ENCODE measurements around the gene ENPP7.

DNA sequence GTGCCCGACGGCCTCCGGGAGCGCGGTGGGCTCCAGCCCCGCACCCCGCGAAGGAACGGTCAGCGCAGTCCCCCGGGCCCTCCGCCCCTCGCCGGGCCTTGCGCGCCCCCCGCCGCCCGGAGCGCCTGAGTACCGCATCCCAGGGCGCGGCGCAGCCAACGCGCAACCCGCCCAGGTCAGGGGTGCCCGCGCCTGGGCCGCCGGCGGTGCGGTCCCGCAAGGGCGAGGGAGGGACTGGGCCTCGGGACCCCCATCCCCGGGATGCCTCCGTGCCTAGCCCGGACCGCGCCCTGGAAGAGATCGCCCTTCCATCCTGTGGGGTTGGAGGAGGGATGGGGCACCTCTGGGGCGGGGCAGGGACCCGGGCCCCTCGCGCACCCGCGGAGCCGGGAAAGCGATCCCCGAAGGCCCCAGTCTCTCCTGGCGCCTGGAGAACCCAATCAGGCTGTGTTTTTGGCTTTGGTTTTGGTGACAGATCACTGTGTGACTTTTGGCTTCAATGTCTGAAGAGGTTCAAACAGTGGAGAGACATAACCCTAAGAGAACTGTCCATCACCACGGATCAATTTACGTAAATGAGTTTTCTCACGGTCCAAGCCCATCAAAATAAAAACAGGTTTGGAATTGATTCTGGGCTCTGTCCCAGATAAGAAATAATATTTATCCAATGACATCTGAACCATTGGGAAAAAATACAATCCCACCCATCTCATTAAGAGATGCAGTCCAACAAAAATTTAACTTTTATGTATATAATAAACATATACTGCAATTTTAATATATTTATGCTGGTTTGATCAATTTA lies 17.8 kb downstream of the ENPP7 start:
- TF ChIP-seq ZNF274 (IDR thresholded peaks at IDR 0.05; ENCODE audit: low read depth, low read length) (no peak), SUZ12 (IDR thresholded peaks at IDR 0.05; ENCODE audit: extremely low read depth, insufficient read depth, insufficient read length) (no peak)
